GM19372 (cell line): ENCODE results near the gene SLC49A3.
"Not testable (repeated sequence)": the region's sequence is repeated elsewhere in the genome, so short reads cannot be mapped to it uniquely, and the experiment has no call there.

Source experiments
- ATAC-seq: cut with Tn5 transposase; IDR thresholded peaks from one replicate; pipeline ENCODE4 v1.9.1; 2021; ENCODE audit warnings: mild to moderate bottlenecking, low read depth, moderate library complexity; ENCODE audit not compliant: unreplicated experiment

The SLC49A3 gene

DNA sequence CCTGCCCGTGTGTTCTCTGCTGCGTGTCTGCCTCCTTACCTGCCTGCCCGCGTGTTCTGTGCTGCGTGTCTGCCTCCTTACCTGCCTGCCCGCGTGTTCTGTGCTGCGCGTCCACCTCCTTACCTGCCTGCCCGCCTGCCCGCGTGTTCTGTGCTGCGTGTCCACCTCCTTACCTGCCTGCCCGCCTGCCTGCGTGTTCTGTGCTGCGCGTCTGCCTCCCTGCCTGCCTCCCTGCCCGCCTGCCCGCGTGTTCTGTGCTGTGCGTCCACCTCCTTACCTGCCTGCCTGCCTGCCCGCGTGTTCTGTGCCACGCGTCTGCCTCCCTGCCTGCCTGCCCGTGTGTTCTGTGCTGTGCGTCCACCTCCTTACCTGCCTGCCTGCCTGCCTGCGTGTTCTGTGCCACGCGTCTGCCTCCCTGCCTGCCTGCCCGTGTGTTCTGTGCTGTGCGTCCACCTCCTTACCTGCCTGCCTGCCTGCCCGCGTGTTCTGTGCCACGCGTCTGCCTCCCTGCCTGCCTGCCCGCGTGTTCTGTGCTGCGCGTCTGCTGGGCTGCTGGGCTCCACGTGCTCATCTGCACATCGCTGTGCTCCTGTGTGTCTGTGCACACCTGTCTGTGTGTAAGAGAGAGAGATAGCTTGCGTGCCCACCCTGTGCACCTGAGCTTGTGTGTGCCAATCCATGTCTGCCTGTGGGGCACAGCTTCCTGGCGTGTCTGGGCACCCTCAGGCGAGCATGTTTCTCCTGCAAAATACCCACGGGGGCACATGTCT, 53.7 kb downstream of the SLC49A3 start:
- not testable (repeated sequence) for ATAC-seq

DNA sequence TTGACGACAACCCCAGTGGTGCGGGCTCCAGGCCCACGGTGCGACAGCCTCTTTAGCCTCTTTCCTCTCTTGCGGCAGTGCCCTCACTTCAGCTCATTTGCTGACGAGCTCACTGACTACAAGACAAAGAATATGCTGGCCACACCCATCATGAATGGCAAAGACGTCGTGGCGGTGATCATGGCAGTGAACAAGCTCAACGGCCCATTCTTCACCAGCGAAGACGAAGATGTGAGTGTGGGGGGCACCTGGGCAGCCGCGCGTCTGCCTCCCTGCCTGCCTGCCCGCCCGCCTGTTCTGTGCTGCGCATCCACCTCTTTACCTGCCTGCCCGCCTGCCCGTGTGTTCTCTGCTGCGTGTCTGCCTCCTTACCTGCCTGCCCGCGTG, 54.4 kb downstream of the SLC49A3 start:
- ATAC-seq: no peak

DNA sequence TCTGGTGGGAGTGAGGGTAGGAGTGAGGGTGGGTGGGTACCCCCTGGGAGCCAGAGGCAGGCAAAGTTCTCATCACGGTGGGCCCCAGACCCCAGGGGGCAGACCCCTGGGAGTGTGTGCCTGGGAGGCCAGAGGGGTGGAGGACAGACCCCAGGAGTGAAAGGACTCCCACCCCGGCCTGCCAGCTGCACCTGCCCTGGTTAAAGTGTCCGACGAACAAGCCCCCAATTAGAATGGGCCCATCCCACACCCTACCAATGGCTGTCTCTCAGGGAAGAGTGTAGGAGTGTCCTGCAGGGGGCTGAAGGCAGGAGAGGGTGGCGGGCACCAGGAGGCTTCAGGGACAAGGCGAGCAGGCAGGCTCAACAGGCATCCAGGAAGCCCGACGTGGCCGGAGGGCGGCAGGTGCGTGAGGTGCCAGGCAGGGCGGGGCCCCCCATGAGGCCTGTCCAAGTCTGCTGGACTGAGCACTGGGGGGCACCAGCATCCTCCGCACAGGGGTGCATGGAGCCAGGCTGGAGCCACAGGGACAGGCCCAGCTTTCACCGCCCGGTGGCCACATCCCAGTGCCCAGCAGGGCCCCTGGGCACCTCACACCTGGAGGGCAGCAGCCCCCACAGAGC, 54.9 kb downstream of the SLC49A3 start:
- ATAC-seq: no peak

- no peak for ATAC-seq
Measured at GRCh38 chr4:633406-633805, 55.5 kb downstream of the SLC49A3 start.

DNA sequence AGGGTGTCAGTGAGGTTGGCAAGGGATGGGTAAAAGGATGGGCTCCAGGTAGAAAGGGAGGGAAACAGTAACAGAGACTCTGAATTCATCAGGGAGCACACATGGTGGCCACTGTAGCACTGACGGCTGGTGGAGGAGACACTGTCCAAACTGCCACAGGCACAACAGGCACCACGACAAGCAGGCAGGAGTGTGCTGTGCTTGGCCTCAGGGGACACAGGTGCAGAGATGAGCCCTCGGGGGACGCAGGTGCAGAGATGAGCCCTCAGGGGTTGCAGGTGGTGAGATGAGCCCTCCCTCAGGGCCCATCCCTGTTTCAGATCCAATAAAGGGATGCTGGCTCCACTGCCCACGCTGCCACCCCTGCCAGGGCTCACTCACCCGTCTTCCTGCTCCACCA, 56.0 kb downstream of the SLC49A3 start:
- no peak for ATAC-seq

- ATAC-seq: no peak
Measured at GRCh38 chr4:632196-632790, 56.7 kb downstream of the SLC49A3 start.
